ENCODE results near the gene CBX1. TPM values are rescaled to one million over a fixed set of nuclear protein-coding genes. Genes with fewer than 3 reads are reported as not detected.
A peak's percentile ranks its signal among the peaks of the same experiment; 100 is the strongest.

CBX1 gene
- total RNA-seq, 1 experiment from 2014 or later, result 126 TPM

DNA sequence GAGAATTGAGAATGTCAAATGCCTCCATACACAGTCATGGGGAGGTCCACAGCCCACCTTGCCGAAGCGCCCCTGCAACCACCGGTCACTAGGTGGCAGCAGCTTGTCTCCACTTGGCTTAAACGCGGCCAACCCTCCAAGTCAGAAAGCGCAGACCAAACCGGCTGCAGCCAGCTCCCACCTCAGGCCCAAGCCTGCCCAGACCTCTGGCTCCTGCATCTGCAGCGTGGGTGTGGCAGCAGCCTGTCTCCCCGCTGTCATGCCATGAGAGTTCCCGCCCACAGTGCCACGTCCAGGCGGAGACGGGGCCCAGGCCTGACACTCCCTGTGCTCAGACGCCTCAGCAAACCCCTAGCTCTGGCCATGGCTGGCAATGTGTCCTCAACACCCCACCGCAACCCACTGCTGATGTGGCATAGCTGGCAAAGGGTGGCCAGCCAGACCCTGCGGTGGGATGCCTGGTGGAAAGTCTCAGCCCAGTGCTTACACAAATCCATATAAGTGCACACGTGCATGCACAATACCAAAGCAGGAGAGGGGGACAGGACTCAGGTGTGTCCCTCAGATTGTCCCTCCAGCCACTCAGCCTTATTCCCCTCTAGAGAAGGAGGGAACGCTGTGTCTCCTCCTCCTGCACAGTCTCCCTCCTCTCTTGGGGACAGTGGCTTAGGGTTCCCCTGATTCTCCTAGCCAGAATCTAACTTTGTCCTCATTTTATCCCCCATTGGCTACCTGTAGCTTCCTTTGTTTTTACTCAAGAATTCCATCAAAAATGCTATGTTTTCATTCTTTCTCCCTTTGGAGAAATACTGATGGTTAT, 74.6 kb downstream of the CBX1 start:
- DNase-seq, result peak; percentile 93
- TF ChIP-seq, protein P1, sequence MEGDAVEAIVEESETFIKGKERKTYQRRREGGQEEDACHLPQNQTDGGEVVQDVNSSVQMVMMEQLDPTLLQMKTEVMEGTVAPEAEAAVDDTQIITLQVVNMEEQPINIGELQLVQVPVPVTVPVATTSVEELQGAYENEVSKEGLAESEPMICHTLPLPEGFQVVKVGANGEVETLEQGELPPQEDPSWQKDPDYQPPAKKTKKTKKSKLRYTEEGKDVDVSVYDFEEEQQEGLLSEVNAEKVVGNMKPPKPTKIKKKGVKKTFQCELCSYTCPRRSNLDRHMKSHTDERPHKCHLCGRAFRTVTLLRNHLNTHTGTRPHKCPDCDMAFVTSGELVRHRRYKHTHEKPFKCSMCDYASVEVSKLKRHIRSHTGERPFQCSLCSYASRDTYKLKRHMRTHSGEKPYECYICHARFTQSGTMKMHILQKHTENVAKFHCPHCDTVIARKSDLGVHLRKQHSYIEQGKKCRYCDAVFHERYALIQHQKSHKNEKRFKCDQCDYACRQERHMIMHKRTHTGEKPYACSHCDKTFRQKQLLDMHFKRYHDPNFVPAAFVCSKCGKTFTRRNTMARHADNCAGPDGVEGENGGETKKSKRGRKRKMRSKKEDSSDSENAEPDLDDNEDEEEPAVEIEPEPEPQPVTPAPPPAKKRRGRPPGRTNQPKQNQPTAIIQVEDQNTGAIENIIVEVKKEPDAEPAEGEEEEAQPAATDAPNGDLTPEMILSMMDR (IDR thresholded peaks at IDR 0.05; ENCODE audit: unreplicated experiment), result peak; percentile 99
- CTCF ChIA-PET, result interaction anchor here (0.6 to 2.8 kb wide), 26 partner anchors 8 to 852 kb away, joined by 3 to 30 read pairs (median 4); partner anchors contain the start of genes LRRC46, MRPL10, NFE2L1 and SNX11
- H3K4me3 Mint-ChIP-seq (ENCODE audit: low read depth, unreplicated experiment), result peak overlapping the region; percentile 76
- peaks cover 33% of the 10 kb centered on the region for H3K27me3 Mint-ChIP-seq (ENCODE audit: unreplicated experiment)
- no peak overlapping the region for H3K27ac Mint-ChIP-seq (ENCODE audit: unreplicated experiment)
- no peaks in the 10 kb centered on the region for H3K9me3 Mint-ChIP-seq (ENCODE audit: low read depth, unreplicated experiment)
- BruUV-seq (replicated peaks), result no TSS peak
- peaks cover 37% of the 10 kb centered on the region for H3K36me3 Mint-ChIP-seq (ENCODE audit: insufficient read depth, unreplicated experiment)
- intact Hi-C loops (cut with micrococcal nuclease; ENCODE audit: unreplicated experiment), result loop anchor here (1.0 to 10.0 kb wide), 3 partner anchors 48 to 308 kb away; no protein-coding TSS in a partner anchor
- peaks cover 49% of the 10 kb centered on the region for H3K4me1 Mint-ChIP-seq (ENCODE audit: low read depth, unreplicated experiment)

- peaks cover 37% of the 10 kb centered on the region for H3K36me3 Mint-ChIP-seq (ENCODE audit: insufficient read depth, unreplicated experiment)
- no TSS peak for BruUV-seq (replicated peaks)
- CTCF ChIA-PET, result interaction anchor here (0.6 to 2.8 kb wide), 34 partner anchors 8 to 853 kb away, joined by 3 to 30 read pairs (median 4); partner anchors contain the start of genes NFE2L1, PRR15L and SNX11
- peak; percentile 24 for DNase-seq
- peak overlapping the region; percentile 90 for H3K27ac Mint-ChIP-seq (ENCODE audit: unreplicated experiment)
- H3K9me3 Mint-ChIP-seq (ENCODE audit: low read depth, unreplicated experiment), result no peaks in the 10 kb centered on the region
- peak overlapping the region; percentile 76 for H3K4me3 Mint-ChIP-seq (ENCODE audit: low read depth, unreplicated experiment)
- TF ChIP-seq, protein P1 (IDR thresholded peaks at IDR 0.05; ENCODE audit: unreplicated experiment), result no peak
- H3K4me1 Mint-ChIP-seq (ENCODE audit: low read depth, unreplicated experiment), result peaks cover 49% of the 10 kb centered on the region
- H3K27me3 Mint-ChIP-seq (ENCODE audit: unreplicated experiment), result peaks cover 26% of the 10 kb centered on the region
- intact Hi-C loops (cut with micrococcal nuclease; ENCODE audit: unreplicated experiment), result loop anchor here (1.0 to 10.0 kb wide), 4 partner anchors 48 to 593 kb away; no protein-coding TSS in a partner anchor
These were observed 75.3 kb downstream of the CBX1 start for GRCh38 chr17:48025904-48026501.

- Mint-ChIP-seq H3K9me3 (ENCODE audit: low read depth, unreplicated experiment) (no peaks in the 10 kb centered on the region), H3K4me3 (ENCODE audit: low read depth, unreplicated experiment) (peak overlapping the region; percentile 76), H3K27ac (ENCODE audit: unreplicated experiment) (peak overlapping the region; percentile 90), H3K36me3 (ENCODE audit: insufficient read depth, unreplicated experiment) (peaks cover 37% of the 10 kb centered on the region), H3K27me3 (ENCODE audit: unreplicated experiment) (peaks cover 18% of the 10 kb centered on the region), H3K4me1 (ENCODE audit: low read depth, unreplicated experiment) (peaks cover 49% of the 10 kb centered on the region)
- no TSS peak for BruUV-seq (replicated peaks)
- peak; percentile 99 for DNase-seq
- TF ChIP-seq, protein P1 (IDR thresholded peaks at IDR 0.05; ENCODE audit: unreplicated experiment), result peak; percentile 92
- CTCF ChIA-PET, result interaction anchor here (0.5 to 2.8 kb wide), 30 partner anchors 14 to 854 kb away, joined by 3 to 25 read pairs (median 4); partner anchors contain the start of genes NFE2L1, PRR15L, SCRN2 and SNX11
- intact Hi-C loops (cut with micrococcal nuclease; ENCODE audit: unreplicated experiment), result loop anchor here (2.0 to 10.0 kb wide), 2 partner anchors 310 to 594 kb away; no protein-coding TSS in a partner anchor
These were observed 76.0 kb downstream of the CBX1 start for GRCh38 chr17:48025040-48025903.

Data from Calu3 (cell line).